Gastrocnemius medialis (tissue), 4 donors: ENCODE measurements around the gene RASGEF1C.

Experiments
- POLR2A ChIP-seq, 2 donors: fragments of 450-650 bp; IDR thresholded peaks; one replicate each; pipeline ENCODE4 v1.6.1; 2017; ENCODE audit warnings: antibody characterized with exemption in 2 of 2, mild to moderate bottlenecking in 2 of 2, moderate library complexity in 2 of 2
- TF ChIP-seq, protein P1 (sequence below), 5 experiments: fragments of 450-650 bp in 3 of 5; fragments of 200-600 bp in 2 of 5; sonication (generic) in 2 of 5; IDR thresholded peaks in 4 of 5; conservative IDR thresholded peaks in 1 of 5; 1 replicate in 4 of 5; 2 replicates in 1 of 5; pipeline ENCODE4 v1.5.1; 2016 to 2019; ENCODE audit warnings: antibody characterized with exemption in 5 of 5, mild to moderate bottlenecking in 3 of 5, moderate library complexity in 3 of 5

DNA sequence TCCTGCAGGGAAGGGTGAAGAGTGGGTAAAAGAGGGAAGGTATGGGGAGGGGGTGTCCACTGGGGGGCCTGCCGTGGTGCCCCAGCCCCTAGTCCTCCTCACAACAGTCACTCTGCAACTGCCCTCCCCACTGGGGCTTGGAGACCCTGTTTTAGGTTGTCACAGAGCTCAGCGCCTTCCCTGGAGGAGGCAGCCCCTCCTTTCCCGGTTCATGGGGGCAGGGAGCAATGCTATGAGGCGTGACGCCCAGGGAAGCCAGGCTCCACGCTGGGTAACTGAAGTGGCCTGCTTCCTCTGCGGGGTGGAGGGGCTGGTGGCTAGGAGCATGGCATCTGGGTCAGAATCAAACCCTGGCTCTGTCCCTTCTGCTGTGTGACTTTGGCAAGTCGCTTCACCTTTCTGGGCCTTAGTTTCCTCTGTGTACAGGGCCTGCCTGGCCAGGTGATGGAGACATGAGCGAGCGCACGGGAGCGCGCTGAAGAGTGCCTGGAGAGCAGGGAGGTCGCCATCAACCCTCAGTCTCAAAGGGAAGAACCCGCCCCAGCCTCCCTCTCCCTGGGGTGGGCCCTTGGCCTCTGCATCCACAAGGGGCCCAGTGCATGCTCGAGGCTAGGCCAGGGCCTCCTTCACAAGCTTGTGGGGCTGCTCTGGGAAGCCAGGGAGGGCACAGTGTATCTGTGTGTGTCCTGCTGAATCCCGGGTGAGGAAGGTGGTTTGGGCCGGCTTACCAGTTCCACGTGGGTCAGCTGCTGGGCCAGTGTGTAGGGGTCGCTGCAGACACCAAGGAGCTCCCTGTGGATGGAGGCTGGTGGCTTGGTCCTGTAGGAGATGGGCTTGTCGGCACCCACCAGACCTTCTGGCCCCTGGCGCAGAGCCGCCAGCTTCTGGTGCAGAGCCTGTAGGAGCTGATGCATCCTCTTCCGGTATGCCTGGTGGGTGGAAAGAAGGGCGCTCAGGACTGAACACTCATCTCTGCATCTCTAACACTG is 81.0 kb downstream of the RASGEF1C start:
- TF ChIP-seq, protein P1, sequence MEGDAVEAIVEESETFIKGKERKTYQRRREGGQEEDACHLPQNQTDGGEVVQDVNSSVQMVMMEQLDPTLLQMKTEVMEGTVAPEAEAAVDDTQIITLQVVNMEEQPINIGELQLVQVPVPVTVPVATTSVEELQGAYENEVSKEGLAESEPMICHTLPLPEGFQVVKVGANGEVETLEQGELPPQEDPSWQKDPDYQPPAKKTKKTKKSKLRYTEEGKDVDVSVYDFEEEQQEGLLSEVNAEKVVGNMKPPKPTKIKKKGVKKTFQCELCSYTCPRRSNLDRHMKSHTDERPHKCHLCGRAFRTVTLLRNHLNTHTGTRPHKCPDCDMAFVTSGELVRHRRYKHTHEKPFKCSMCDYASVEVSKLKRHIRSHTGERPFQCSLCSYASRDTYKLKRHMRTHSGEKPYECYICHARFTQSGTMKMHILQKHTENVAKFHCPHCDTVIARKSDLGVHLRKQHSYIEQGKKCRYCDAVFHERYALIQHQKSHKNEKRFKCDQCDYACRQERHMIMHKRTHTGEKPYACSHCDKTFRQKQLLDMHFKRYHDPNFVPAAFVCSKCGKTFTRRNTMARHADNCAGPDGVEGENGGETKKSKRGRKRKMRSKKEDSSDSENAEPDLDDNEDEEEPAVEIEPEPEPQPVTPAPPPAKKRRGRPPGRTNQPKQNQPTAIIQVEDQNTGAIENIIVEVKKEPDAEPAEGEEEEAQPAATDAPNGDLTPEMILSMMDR (IDR thresholded peaks at IDR 0.05 in 4 of 5, conservative IDR thresholded peaks at IDR 0.05 in 1 of 5) = no peak
- no peak for TF ChIP-seq POLR2A (IDR thresholded peaks at IDR 0.05)
